ENCODE measurements around the gene KCTD1. TPM values are rescaled to one million over a fixed set of nuclear protein-coding genes. Genes with fewer than 3 reads are reported as not detected.

The KCTD1 gene
- polyA plus RNA-seq, 1 of the 3 experiments (the other 2 are of a cell fraction): 12.8 TPM

- TF ChIP-seq IRF3 (IDR thresholded peaks at IDR 0.05; ENCODE audit: low read depth, low read length) (no peak), NFIC (IDR thresholded peaks at IDR 0.05; ENCODE audit: borderline replicate concordance) (peak; percentile 49; the same call in 1 of the 2 replicates), FOXJ3 (CRISPR knock-in tag; IDR thresholded peaks at IDR 0.05) (no peak), GABPA (IDR thresholded peaks at IDR 0.05; ENCODE audit: low read depth) (no peak), MAX (IDR thresholded peaks at IDR 0.05; ENCODE audit: low read depth) (peak; percentile 79), POLR2AphosphoS5 (IDR thresholded peaks at IDR 0.05; ENCODE audit: low read depth, low read length) (peak; percentile 15; the same call in 1 of the 2 replicates), TAF1 (IDR thresholded peaks at IDR 0.05; ENCODE audit: borderline replicate concordance, low read depth, low read length) (no peak), SIN3A (IDR thresholded peaks at IDR 0.05; ENCODE audit: borderline replicate concordance, low read depth, low read length) (no peak), SMC3 (IDR thresholded peaks at IDR 0.05; ENCODE audit: low read depth, low read length) (no peak), MEF2A (IDR thresholded peaks at IDR 0.05; ENCODE audit: borderline replicate concordance, low read depth) (no peak), NRF1 (IDR thresholded peaks at IDR 0.05; ENCODE audit: low read depth, low read length) (no peak), REST (IDR thresholded peaks at IDR 0.05; ENCODE audit: low read depth, low read length) (no peak), TCF12 (IDR thresholded peaks at IDR 0.05) (peak; percentile 75), RXRA (IDR thresholded peaks at IDR 0.05; ENCODE audit: borderline replicate concordance, low read depth) (peak; percentile 58; the same call in 1 of the 2 replicates)
Observed at GRCh38 chr18:26480897-26481795, 67.2 kb downstream of the KCTD1 start (continued).

GRCh38 chr18:26479681-26480079, 68.7 kb downstream of the KCTD1 start:
- Histone ChIP-seq H3K27ac (ENCODE audit: low read depth in 2 of 2, low read length in 1 of 2) (peak overlapping the region in 1 of 2 experiments; percentile 94; a peak in 2 of 4 replicates), H3K36me3 (replicated peaks in 1 of 2; ENCODE audit: control insufficient read depth in 1 of 2, insufficient read depth in 2 of 2, low read length in 1 of 2) (peaks cover 8 to 11% of the 10 kb centered on the region in 2 experiments), H3K9me3 (no peaks in the 10 kb centered on the region), H3K9ac (no peak overlapping the region), H2AFZ (ENCODE audit: low read depth) (no peak overlapping the region), H3F3A (replicated peaks; ENCODE audit: insufficient read depth) (peaks cover 14% of the 10 kb centered on the region), H3K9me2 (no peaks in the 10 kb centered on the region), H3K4me2 (no peak overlapping the region), H3K79me2 (ENCODE audit: insufficient read depth) (no peaks in the 10 kb centered on the region), H3K4me1 (ENCODE audit: control insufficient read depth in 1 of 2, insufficient read depth in 2 of 2, low read depth in 1 of 2, low read length in 1 of 2) (peaks cover 0 to 37% of the 10 kb centered on the region in 2 experiments; a peak in 3 of 4 replicates), H3K27me3 (ENCODE audit: insufficient read depth) (no peaks in the 10 kb centered on the region), H3K4me3 (ENCODE audit: low read depth in 2 of 2, low read length in 1 of 2) (no peak overlapping the region), H4K20me1 (ENCODE audit: insufficient read depth) (no peaks in the 10 kb centered on the region)
- POLR2A ChIA-PET: no interaction called here
- CTCF ChIA-PET: no interaction called here
- WGBS (ENCODE audit: low lambda C conversion rate): 77% methylated on average over 6 of the region's 6 CpGs
- DNase-seq: no peak
- TF ChIP-seq REST (IDR thresholded peaks at IDR 0.05; ENCODE audit: low read depth, low read length): no peak
